ENCODE results near the gene TMEM140.

GRCh38 chr7:135098391-135098790 is 49.5 kb upstream of the TMEM140 start:
- TF ChIP-seq CTCF (IDR thresholded peaks at IDR 0.05; ENCODE audit: insufficient read depth, low read depth, low read length), result no peak
- TF ChIP-seq EZH2 (IDR thresholded peaks at IDR 0.05; ENCODE audit: insufficient read depth, low read length), result no peak

Data from astrocyte (in vitro differentiated cells and primary cell).